Lower leg skin (tissue), 4 donors: ENCODE measurements around the gene ARAP3. TPM values are rescaled to one million over a fixed set of nuclear protein-coding genes. Genes with fewer than 3 reads are reported as not detected.
"Not testable (repeated sequence)": the region's sequence is repeated elsewhere in the genome, so short reads cannot be mapped to it uniquely, and the experiment has no call there.

Source experiments
- DNase-seq, 2 donors: peaks; one replicate each; pipeline ENCODE4 v3.0.0-alpha.2; 2019; ENCODE audit warnings: low spot score in 2 of 2
- H3K4me3 ChIP-seq: fragments of 200-600 bp; sonication (generic); 2 replicates; pipeline ENCODE4 v1.5.1; 2017; ENCODE audit warnings: mild to moderate bottlenecking, low read depth; ENCODE audit not compliant: poor library complexity, severe bottlenecking
- CTCF ChIP-seq, 3 donors: fragments of 450-650 bp; IDR thresholded peaks; one replicate each; pipeline ENCODE4 v1.5.1; 2016; ENCODE audit warnings: antibody characterized with exemption in 3 of 3, mild to moderate bottlenecking in 3 of 3, moderate library complexity in 2 of 3
- POLR2A ChIP-seq, 2 donors: fragments of 450-650 bp; IDR thresholded peaks; one replicate each; pipeline ENCODE4 v1.6.1; 2016 to 2017; ENCODE audit warnings: antibody characterized with exemption in 2 of 2, mild to moderate bottlenecking in 1 of 2, moderate library complexity in 1 of 2
- WGBS, 2 donors: methylation state at CpG; one replicate each; pipeline ENCODE4 v1.1.5; 2018; 5-methylcytosine and 5-hydroxymethylcytosine counted together
- intact Hi-C: fragments of 100-400 bp; cut with DNase I; formaldehyde crosslinking; loops from one replicate; pipeline ENCODE4 v1.15.0; 2023; ENCODE audit warnings: low total_unique reads
- total RNA-seq, 4 donors: library from RNA; depleted of rRNA; stranded (reverse); fragments of >200 nt; gene quantifications; one replicate each; pipeline ENCODE4 v1.1.0, GENCODE V29; 2016

Gene ARAP3
- total RNA-seq, 4 donors from 2014 or later: 2.1 to 4.2 (median 3.7) TPM

GRCh38 chr5:141611289-141611688 lies 70.7 kb downstream of the ARAP3 start:
- 76 to 78% methylated on average over 3 of the region's 3 CpGs for WGBS, 2 donors
- no peak for DNase-seq
- H3K4me3 ChIP-seq: no peak overlapping the region
- TF ChIP-seq POLR2A (IDR thresholded peaks at IDR 0.05) (no peak), CTCF (IDR thresholded peaks at IDR 0.05) (no peak)
- intact Hi-C loops: no loop called here

- H3K4me3 ChIP-seq, DNase-seq, intact Hi-C loops: not testable (repeated sequence)
- 98 to 99% methylated on average over 7 of the region's 7 CpGs for WGBS, 2 donors
Observed at GRCh38 chr5:141609921-141610320, 72.1 kb downstream of the ARAP3 start.

DNA sequence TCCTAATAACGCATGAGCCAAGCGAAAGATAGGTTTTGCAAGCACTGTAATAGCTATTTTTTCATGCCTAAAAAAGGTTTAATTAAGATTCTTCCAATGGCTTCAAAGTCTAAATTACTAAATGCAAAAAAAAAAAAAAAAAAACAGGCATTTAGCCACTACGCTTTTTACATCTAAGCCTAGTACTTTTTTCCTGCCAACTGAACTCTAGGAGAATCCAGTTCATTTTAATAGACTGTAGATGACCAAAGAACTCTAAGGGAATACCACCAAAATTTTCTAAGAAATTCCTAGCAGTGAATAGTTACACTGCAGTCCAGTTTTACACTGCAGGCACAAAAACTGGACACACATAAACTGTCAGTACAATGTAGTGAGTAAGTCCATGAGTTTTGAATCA lies 73.0 kb downstream of the ARAP3 start:
- WGBS, 2 donors: 91% methylated on average over 3 of the region's 3 CpGs

GRCh38 chr5:141608557-141608956 lies 73.5 kb downstream of the ARAP3 start:
- TF ChIP-seq CTCF (IDR thresholded peaks at IDR 0.05) (no peak), POLR2A (IDR thresholded peaks at IDR 0.05) (no peak)
- no peak overlapping the region for H3K4me3 ChIP-seq
- intact Hi-C loops: no loop called here
- 65 to 83% methylated on average over 1 of the region's 1 CpG for WGBS, 2 donors
- no peak for DNase-seq

More for the DNA sequence above, 73.0 kb downstream of the ARAP3 start:
- no peak for DNase-seq
- TF ChIP-seq POLR2A (IDR thresholded peaks at IDR 0.05): no peak
- no peak for TF ChIP-seq CTCF (IDR thresholded peaks at IDR 0.05)
- intact Hi-C loops: no loop called here
- H3K4me3 ChIP-seq: no peak overlapping the region

DNA sequence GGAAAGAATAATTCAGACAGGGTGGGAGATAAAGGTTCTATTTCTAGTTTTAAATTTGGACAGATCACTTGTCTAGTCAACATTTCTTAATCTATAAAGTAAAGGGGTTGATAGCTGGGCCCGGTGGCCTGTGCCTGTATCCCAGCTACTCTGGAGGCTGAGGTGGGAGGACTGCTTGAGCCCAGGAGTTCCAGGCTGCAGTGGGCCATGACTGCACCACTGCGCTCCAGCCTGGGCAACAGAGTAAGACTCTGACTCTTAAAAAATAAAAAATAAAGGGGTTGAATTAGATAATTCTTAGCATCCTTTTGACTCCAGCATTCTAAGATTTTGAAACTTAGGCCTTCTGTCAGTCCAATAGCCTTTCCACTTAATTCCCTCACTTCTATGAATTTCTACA lies 74.0 kb downstream of the ARAP3 start:
- no peak overlapping the region for H3K4me3 ChIP-seq
- TF ChIP-seq POLR2A (IDR thresholded peaks at IDR 0.05): no peak
- TF ChIP-seq CTCF (IDR thresholded peaks at IDR 0.05): no peak
- whole genome bisulfite sequencing, 2 donors: 82 to 86% methylated on average over 2 of the region's 2 CpGs
- DNase-seq: no peak
- intact Hi-C loops: no loop called here

- H3K4me3 ChIP-seq: no peak overlapping the region
- TF ChIP-seq POLR2A (IDR thresholded peaks at IDR 0.05) (no peak), CTCF (IDR thresholded peaks at IDR 0.05) (no peak)
- 48 to 65% methylated on average over 6 of the region's 6 CpGs for WGBS, 2 donors
- intact Hi-C loops: no loop called here
- peak in 1 of 2 donors; percentile 77 for DNase-seq
Observed at GRCh38 chr5:141605523-141606277, 76.3 kb downstream of the ARAP3 start.
